GM21423 (cell line): ENCODE measurements around the gene OLFML2A.
"Not testable (repeated sequence)": the region's sequence is repeated elsewhere in the genome, so short reads cannot be mapped to it uniquely, and the experiment has no call there.

ENCODE experiments used
- ATAC-seq: cut with Tn5 transposase; IDR thresholded peaks from one replicate; pipeline ENCODE4 v1.9.1; 2021; ENCODE audit warnings: mild to moderate bottlenecking, moderate library complexity; ENCODE audit not compliant: unreplicated experiment

Gene OLFML2A

DNA sequence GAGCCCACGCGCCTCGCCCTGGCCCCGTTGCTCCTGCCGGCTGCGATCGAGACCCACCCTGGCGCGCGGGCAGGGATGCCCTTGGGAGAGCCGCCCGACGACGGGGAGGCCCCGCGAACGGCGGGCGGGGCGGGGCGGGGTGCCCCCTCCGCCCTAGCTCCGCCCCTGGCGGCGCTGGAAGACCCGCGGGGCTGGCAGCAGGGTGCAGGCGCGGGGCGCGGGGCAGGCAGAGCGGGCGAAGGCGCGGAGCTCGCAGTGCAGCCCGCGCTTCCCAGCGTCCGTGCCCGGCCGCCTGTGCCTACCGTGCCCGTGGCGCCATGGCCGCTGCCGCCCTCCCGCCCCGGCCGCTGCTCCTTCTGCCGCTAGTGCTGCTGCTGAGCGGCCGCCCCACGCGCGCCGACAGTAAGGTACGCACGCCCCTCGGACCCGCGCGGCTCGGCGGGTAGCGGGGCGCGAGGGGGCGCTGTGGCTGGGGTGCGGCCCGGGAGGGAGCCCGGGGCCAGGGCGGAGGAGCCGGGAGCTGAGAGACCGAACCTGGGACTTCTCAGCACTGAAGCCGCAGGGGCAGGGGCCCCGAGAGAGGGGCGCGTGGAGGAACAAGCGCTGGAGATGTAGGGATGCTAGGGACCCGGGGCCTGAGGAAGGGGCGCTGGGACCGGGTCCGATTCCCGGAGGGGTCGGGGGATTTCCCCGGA is at the start of gene OLFML2A:
Gene OLFML2A, plus strand, starts transcription at position 180 of the 695 bp plus-strand sequence. Its CDS starts 138 bp downstream, at position 318.
- ATAC-seq, result no peak

DNA sequence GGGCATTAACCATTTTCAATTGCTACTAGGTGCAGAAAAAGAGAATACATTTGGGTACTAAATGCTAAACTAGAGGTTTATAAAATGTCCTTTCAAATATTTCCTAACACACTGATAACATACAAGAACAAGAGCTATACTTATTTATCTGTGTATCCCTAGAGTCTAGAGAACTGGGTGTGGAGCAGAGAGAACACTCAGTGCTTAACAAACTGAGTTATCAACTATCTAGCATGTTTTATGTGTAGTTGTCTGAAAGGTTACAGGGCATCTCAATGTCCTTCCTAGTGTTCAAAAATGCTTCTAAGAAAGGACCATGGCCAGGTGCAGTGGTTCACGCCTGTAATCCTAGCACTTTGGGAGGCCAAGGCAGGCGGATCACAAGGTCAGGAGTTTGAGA is 46.2 kb upstream of the OLFML2A start:
- no peak for ATAC-seq

DNA sequence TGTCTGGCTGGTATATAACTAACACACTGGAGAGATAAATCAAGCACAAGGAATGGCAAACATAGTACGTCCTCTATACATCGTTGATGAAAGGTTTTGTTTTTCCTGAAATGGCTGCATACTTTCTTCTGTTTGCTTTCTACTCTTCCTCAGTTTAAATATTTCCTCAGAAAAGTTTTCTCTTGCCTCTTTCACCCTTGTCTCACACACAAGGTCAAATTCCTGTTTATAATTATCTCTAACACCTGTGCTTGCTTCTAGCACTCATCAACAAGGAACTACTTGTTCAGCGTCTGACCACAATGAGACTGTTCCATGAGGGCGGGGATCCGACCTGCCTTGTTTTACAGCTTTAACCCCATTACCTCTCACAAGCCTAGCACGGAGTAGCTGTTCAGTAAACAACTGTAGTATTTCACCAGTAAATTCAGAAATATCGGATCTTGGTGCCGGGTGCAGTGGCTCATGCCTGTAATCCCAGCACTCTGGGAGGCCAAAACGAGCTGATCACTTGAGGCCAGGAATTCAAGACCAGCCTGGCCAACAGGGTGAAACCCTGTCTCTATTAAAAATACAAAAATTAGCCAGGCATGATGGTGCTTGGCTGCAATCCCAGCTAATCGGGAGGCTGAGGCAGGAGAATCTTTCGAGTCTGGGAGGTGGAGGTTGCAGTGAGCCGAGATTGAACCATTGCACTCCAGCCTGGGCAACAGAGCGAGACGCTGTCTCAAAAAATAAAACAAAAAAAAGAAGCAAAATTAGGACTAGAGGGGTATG is 42.8 kb upstream of the OLFML2A start:
- no peak for ATAC-seq

DNA sequence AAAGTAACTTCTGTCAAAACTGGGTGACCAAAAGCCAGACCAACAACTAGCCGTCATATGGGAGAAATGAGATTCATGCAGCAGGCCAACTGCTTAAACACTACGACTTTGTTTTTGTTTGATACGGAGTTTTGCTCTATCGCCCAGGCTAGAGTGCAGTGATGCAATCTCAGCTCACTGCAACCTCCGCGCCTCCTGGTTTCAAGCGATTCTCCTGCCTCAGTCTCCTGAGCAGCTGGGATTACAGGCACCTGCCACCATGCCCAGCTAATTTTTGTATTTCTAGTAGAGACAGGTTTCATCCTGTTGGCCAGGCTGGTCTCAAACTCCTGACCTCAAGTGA is 42.2 kb upstream of the OLFML2A start:
- not testable (repeated sequence) for ATAC-seq

DNA sequence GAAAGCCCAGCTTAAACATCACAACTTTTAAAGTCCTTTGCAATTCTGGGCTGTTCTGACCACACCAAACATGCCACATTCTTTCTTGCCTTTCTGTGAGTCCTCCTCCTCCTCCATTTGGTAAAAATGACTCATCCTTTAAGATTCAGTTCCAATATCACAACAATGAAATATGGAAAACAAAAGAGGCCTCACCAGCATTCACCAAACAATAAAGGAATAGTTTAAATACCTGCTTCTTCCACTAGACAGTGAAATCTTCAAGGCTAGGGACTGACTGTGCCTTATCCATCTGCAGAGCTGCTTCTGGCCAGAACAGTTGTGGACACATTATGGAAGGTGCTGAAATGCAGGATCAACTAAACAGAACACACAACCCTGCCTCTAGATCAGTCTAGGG is 41.8 kb upstream of the OLFML2A start:
- no peak for ATAC-seq

DNA sequence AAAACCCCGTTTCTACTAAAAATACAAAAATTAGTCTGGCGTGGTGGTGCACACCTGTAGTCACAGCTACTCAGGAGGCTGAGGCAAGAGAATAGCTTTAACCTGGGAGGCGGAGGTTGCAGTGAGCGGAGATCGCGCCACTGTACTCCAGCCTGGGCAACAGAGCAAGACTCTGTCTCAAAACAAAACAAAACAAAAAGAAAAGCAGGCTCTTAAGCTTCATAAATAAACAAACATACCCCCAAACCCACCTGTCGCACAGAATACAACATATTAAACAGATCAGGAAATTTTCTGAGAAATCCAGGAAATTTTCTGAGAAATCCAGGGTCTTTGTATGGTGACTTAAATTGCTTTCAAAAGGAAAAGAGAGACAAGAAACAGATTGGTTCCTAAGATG is 38.9 kb upstream of the OLFML2A start:
- not testable (repeated sequence) for ATAC-seq

DNA sequence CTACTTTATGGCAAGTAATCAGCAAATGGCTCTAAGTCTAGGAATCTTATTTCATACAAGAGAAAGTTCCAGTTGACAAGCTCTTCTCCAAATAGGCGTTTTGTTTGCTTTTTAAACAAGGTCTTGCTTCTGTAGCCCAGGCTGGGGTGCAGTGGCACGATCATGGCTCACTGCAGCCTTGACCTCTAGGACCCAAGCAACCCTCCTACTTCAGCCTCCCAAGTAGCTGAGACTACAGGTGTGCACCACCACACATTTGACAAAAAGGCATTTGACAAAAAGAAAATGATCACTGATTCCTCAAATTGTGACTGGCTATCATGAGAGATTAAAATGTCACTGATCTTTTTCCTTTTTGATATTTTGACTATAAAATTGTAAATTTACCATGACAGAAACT is 37.6 kb upstream of the OLFML2A start:
- ATAC-seq, result no peak

DNA sequence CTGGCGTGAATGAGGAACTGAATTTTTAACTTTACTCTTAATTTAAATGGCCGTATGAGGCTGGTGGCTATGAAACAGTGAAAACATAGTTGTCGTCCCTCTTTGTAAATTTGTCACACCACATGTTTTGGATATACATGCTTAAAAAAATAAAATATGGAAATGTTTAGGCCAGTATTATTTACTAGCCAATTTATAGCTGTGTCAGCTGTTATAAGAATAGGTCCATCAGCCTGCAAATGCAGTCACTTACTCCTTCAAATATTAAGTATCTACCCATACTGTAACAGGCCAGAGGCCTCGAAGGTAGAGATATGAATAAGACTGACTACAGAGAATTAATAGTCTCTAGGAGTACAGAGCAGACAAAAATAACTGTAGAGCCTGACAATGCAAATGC is 35.8 kb upstream of the OLFML2A start:
- ATAC-seq, result no peak

DNA sequence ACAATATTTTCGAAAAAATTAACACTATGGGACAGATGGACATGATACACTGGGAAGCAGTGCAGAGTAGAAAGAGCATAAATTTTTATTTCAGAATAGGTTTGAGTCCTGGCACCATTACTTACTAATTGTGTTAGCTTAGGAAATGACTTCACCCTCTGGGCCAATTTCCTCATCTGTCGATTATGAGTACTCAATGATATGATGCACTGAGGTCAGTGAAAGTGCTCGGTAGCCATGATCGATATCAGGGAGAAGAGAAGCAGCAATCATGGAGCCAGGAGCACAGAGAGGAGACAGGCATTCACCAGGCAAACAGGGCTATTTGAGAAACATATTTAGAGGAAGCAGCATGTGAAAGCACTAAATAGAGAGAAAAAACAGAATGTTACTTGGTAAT is 35.3 kb upstream of the OLFML2A start:
- ATAC-seq, result no peak

DNA sequence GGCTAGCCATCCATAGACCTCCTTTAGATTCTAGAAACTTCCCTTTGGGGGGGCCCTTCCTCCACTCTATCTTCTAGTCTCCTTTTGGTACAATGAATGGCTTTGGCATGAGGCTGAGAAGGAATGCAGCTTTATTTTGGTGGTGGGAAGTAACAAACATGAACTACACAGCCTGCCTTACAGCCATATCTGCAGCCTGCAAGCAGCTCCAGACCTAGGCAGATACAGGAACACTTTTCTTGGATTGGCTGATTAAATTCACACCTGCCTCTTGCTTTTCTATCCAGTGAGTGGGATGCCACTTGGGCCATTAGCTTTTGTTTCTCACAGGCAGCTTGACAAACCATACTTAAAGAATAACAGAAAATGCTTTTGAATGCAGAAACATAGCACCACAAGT is 34.0 kb upstream of the OLFML2A start:
- ATAC-seq, result no peak

DNA sequence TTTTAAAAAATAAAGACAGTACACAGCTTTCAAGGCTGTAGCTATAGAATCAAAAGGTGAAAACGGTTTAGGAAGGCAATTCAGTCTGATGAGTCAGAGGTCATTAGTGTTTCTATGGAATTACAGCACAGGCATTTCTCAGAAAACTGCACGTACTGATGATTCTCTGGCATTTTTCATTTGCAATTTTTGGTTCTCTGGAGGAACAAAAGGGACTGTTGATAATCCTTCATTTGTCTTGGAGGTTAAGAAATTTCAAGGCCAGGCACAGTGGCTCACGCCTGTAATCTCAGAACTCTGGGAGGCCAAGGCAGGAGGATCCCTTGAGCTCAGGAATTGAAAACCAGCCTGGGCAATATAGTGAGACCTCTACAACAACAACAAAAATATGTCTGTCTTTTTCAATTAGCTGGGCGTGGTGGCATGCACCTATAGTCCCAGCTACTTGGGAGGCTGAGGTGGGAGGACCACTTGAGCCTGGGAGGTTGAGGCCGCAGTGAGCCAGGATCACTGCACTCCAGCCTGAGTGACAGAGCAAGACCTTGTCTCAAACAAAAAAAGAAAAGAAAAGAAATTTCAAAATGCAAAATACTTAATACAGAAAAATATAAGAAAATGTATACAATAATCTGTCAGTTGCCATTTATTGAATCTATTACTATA is 33.1 kb upstream of the OLFML2A start:
- ATAC-seq, result no peak

DNA sequence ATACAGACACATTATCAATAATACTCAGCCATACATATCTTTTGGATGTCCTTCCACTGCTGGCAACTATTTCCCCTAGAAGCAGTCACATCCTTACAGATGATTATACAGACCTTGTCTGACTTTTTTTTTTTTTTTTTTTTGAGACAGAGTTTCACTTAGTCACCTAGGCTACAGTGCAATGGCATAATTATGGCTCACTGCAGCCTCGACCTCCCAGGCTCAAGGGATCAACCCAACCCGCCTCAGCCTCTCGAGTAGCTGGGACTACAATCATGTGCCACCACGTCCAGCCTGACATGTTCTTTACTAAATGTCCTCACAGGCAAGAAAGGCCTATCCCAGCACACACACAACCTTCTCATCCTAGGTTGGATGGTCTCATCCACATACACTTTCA is 29.9 kb upstream of the OLFML2A start:
- no peak for ATAC-seq

DNA sequence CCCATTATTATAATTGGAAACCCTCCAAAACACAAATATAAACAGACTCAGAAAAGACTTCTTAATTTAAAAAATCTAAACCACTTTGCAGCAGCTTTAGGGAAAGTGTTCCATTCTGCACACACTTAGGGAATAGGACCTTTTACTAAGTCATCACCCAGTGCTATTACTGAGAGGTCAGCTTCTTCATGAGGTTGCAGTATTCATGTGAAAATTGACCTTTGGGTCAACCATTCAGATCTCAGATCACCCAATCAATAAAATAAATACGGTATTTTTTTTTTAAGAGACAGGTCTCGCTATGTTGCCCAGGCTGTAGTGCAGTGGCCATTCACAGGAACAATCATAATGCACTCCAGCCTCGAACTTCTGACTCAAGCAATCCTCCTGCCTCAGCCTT is 27.6 kb upstream of the OLFML2A start:
- no peak for ATAC-seq

DNA sequence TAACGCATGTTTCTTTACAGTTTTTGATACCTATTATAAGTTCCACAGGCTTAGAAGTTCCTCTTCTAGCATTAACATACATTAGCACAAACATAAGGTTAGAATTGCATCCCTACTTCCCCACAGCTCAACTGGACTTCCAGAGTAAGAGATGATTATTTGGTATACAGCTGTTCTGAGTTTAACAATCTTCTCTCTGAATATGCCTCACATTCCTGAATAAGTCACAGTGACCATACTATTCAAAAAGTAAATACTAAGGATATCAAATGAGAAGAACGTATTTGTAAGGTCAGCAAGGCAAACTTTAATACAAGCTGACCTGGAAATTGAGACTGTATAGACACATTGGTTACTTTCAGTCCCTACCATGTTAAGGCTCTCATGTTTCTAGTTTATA is 27.2 kb upstream of the OLFML2A start:
- no peak for ATAC-seq

DNA sequence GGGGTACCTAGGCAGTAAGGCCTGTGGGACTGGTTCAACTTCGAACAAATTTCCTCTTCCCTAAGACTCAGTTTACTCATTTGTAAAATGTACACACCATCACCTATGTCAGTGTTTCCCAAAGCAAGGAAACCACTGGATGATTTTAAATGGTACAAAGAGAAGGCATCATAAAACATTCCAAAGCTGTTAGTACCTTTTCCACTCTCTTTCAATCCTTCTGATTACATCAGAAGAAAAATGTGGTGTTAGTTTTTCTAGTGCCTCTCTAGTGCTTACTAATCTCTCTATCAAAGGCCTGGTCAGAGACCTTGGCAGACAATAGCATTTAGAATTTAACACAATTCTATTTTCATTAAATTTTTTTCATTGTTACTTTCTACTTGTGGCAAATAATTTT is 24.0 kb upstream of the OLFML2A start:
- ATAC-seq, result no peak

DNA sequence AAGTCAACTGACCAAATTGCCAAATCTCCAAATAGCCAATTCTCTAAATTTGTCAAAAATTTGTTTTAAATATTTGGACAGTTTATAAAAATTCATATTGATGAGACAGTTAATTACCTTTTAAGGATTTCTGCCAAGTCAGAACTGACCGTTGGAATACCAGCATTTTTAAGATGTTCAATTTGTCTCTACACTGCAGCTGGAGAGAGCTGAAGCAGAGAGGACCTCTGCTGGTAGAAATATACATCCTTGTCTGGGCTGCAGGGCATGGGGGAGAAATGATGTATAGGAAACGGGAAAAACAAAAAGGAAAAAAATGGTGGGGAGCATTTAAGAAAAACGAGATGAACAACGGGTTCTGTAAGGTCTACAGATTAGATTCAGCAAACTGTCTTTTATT is 22.6 kb upstream of the OLFML2A start:
- ATAC-seq, result no peak

DNA sequence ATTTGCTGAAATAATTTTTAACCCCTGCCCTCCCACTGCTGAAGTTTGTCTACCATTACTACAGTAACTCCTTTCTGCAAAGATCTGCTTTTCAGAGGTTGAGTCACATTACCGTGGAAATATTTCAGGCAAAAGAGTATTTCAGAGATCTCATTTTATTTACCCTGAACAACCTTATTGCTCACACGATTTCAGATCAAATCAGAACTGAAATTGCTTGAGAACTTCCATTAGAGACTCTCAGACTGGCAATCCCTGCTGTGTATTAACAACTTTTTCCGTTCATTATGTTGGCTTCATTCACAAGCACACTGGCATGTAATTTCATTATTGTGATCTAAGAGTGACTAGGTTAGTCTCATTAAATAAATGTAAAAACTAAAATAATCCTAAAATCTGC is 21.9 kb upstream of the OLFML2A start:
- ATAC-seq, result no peak

DNA sequence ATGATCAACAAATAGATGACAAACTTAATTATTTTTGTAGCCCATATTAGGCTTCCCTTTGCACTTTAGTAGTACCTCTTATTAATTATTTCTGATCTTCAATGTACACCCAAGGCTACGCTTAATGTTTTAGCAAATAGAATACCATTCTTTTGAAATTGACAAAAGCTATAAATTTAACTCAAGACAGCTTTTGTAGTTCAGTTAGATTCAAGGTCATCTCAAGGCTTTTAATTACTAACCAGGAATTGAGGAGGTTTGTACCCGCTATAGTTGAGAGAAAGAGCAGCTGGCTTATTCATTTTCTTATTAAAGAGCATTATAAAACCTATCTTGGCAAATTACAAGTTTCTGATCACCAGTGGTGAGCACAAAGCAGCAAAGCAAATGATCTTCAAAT is 20.9 kb upstream of the OLFML2A start:
- ATAC-seq, result no peak

DNA sequence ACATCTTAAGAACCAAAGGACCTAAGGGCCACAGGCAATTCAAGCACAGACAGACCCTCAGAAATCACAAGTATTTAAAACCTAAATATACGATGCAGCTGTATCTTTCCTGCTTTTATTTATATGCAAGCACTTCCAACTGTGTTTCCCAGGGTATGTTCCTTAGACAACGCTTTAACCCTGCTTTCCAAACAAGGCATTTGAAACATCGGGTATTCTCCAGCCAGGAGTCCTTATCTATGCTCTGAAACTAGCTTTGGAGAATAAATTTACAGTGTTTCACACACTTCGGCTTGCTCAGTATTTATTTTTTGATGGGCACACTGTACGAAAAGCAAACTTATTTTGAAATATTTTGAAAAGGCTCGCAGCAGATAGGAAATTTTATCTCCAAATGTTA is 19.3 kb upstream of the OLFML2A start:
- no peak for ATAC-seq

DNA sequence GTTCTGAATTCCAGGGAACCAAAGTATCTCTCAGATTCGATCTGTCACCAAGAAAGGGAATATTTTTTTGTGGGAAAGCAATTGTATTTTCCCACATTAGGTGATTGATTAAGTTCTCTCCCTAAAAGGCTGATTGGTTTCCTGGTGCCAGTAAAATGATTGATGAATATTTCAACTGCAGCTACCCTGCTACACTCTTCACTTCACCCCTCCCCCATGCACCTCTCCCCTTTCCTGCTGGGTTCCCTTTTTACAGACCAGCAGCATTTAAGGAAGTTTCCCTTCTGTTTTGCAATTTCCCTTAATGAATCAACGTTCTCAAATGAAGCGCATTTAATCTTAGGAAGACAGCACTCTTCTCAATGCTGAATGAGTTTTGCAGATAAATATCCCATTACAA is 18.9 kb upstream of the OLFML2A start:
- ATAC-seq, result no peak

DNA sequence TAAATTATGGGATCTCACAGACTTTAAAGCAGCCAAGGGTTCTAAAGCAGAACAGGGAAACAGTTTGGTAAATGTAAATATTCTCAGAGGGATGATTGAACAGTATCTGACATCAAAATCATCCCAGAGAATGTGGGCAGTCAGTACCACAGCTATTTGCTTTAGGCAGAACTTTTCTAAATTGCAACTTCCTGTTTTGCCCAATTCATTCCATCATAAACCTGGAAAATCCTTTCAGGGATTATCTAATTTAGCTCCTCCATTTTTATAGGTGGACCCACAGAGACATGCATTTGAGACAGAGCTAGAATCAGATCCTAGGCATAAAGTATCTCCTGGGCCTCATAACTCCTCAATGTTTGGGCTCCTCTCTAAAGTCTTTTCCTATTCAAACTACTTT is 18.2 kb upstream of the OLFML2A start:
- no peak for ATAC-seq

DNA sequence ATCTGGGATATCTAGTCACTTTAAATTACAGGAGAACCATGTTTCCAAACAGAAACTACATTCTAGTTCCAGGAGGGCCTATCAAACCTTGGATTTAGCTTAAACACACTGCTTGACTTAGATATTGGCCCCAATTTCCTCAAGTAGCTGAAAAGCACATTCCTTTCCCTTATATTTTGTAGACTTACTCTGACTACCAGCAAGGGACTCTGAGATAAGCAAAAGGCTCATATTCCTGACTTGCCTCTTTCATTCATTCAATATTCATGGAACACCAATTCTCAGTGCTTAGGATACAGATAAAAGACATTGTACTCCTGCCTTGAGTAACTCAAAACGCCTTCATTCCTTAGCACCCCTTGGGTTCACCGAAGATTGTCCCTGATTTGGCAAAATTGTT is 17.6 kb upstream of the OLFML2A start:
- no peak for ATAC-seq
